ENCODE data around the gene MINDY4.
A peak's percentile ranks its signal among the peaks of the same experiment; 100 is the strongest.

MINDY4 gene

GRCh38 chr7:30938435-30939316 lies 167.5 kb downstream of the MINDY4 start:
- H3K4me1 ChIP-seq (ENCODE audit: control insufficient read depth, insufficient read depth, low read length), result no peaks in the 10 kb centered on the region
- H3K4me3 ChIP-seq (ENCODE audit: low read depth, low read length), result peak overlapping the region; percentile 44
- H3K9me3 ChIP-seq (ENCODE audit: control insufficient read depth, insufficient read depth, low read length), result no peaks in the 10 kb centered on the region
- peak overlapping the region; percentile 74 for H3K9ac ChIP-seq (ENCODE audit: low read depth, low read length)
- no peaks in the 10 kb centered on the region for H3K27me3 ChIP-seq (ENCODE audit: control insufficient read depth, insufficient read depth, low read length)
- no peaks in the 10 kb centered on the region for H3K36me3 ChIP-seq (ENCODE audit: control insufficient read depth, insufficient read depth, low read length)

- Histone ChIP-seq H3K9me3 (ENCODE audit: control insufficient read depth, insufficient read depth, low read length) (no peaks in the 10 kb centered on the region), H3K9ac (ENCODE audit: low read depth, low read length) (no peak overlapping the region), H3K27me3 (ENCODE audit: control insufficient read depth, insufficient read depth, low read length) (no peaks in the 10 kb centered on the region), H3K4me3 (ENCODE audit: low read depth, low read length) (no peak overlapping the region), H3K36me3 (ENCODE audit: control insufficient read depth, insufficient read depth, low read length) (no peaks in the 10 kb centered on the region), H3K4me1 (ENCODE audit: control insufficient read depth, insufficient read depth, low read length) (no peaks in the 10 kb centered on the region)
These were observed 170.5 kb downstream of the MINDY4 start for GRCh38 chr7:30941582-30942323.

All from iPS-15b (cell line).